ENCODE results near the gene SVBP.

The SVBP gene

GRCh38 chr1:42832641-42833240, 15.5 kb upstream of the SVBP start:
- ChIA-PET CTCF (interaction anchor here (0.9 kb wide), 1 partner anchor 13 kb away, joined by 3 read pairs; the partner anchor contains the start of gene ZNF691), POLR2A (interaction anchor here (1.4 kb wide), 1 partner anchor 14 kb away, joined by 7 read pairs; the partner anchor contains the start of gene ZNF691)
- TF ChIP-seq SP1 (IDR thresholded peaks at IDR 0.05) (no peak), PKNOX1 (IDR thresholded peaks at IDR 0.05) (no peak), CTBP1 (IDR thresholded peaks at IDR 0.05; ENCODE audit: borderline replicate concordance) (no peak), HDGF (IDR thresholded peaks at IDR 0.05; ENCODE audit: borderline replicate concordance) (no peak), FOXM1 (IDR thresholded peaks at IDR 0.05; ENCODE audit: borderline replicate concordance) (no peak), ELF4 (IDR thresholded peaks at IDR 0.05) (no peak)
- DNase-seq (ENCODE audit: extremely low spot score): no peak

GRCh38 chr1:42831273-42831672, 14.1 kb upstream of the SVBP start:
- ChIA-PET POLR2A (interaction anchor here (1.1 to 3.8 kb wide), 2 partner anchors 15 to 53 kb away, joined by 3 to 19 read pairs; partner anchors contain the start of gene ZNF691), CTCF (no interaction called here)
- DNase-seq (ENCODE audit: extremely low spot score): no peak
- no peak for TF ChIP-seq BHLHE40 (IDR thresholded peaks at IDR 0.05; ENCODE audit: borderline replicate concordance)
- no peak for TF ChIP-seq ELF4 (IDR thresholded peaks at IDR 0.05)
- TF ChIP-seq ZNF384 (IDR thresholded peaks at IDR 0.05): peak; percentile 72
- TF ChIP-seq HDGF (IDR thresholded peaks at IDR 0.05; ENCODE audit: borderline replicate concordance): no peak
- no peak for TF ChIP-seq ARNT (IDR thresholded peaks at IDR 0.05)
- TF ChIP-seq LEF1 (IDR thresholded peaks at IDR 0.05; ENCODE audit: borderline replicate concordance): no peak
- TF ChIP-seq NFRKB (IDR thresholded peaks at IDR 0.05): no peak
- TF ChIP-seq FOXA1 (IDR thresholded peaks at IDR 0.05): no peak
- TF ChIP-seq FOXK2 (IDR thresholded peaks at IDR 0.05): no peak

GRCh38 chr1:42830631-42831030, 13.4 kb upstream of the SVBP start:
- TF ChIP-seq ARNT (IDR thresholded peaks at IDR 0.05) (no peak), FOXA1 (IDR thresholded peaks at IDR 0.05) (no peak), ELF4 (IDR thresholded peaks at IDR 0.05) (no peak), NFRKB (IDR thresholded peaks at IDR 0.05) (no peak), ZNF384 (IDR thresholded peaks at IDR 0.05) (no peak), FOXK2 (IDR thresholded peaks at IDR 0.05) (no peak), FOXM1 (IDR thresholded peaks at IDR 0.05; ENCODE audit: borderline replicate concordance) (no peak), TARDBP (IDR thresholded peaks at IDR 0.05) (no peak), BHLHE40 (IDR thresholded peaks at IDR 0.05; ENCODE audit: borderline replicate concordance) (no peak), HDGF (IDR thresholded peaks at IDR 0.05; ENCODE audit: borderline replicate concordance) (no peak), LEF1 (IDR thresholded peaks at IDR 0.05; ENCODE audit: borderline replicate concordance) (no peak), PKNOX1 (IDR thresholded peaks at IDR 0.05) (no peak)
- ChIA-PET POLR2A (interaction anchor here (1.1 to 3.8 kb wide), 2 partner anchors 16 to 52 kb away, joined by 3 to 19 read pairs; partner anchors contain the start of gene ZNF691), CTCF (no interaction called here)
- no peak for DNase-seq (ENCODE audit: extremely low spot score)

GRCh38 chr1:42825036-42825851, 8.0 kb upstream of the SVBP start:
- ChIA-PET CTCF (interaction anchor here (1.0 to 1.2 kb wide), 3 partner anchors 12 to 98 kb away, joined by 3 to 4 read pairs (median 4); partner anchors contain the start of gene ZNF691), POLR2A (interaction anchor here (1.0 to 7.3 kb wide), 6 partner anchors 9 to 143 kb away, joined by 3 to 75 read pairs (median 6); partner anchors contain the start of genes C1orf50, P3H1, YBX1 and ZNF691)
- no peak for TF ChIP-seq ZNF384 (IDR thresholded peaks at IDR 0.05)
- peak; percentile 33 for TF ChIP-seq L3MBTL2 (conservative IDR thresholded peaks at IDR 0.05)
- no peak for DNase-seq (ENCODE audit: extremely low spot score)

- ChIA-PET POLR2A (interaction anchor here (1.3 to 7.3 kb wide), 5 partner anchors 8 to 57 kb away, joined by 3 to 75 read pairs (median 8); partner anchors contain the start of genes C1orf50, P3H1 and ZNF691), CTCF (interaction anchor here (1.0 to 1.2 kb wide), 3 partner anchors 13 to 99 kb away, joined by 3 to 4 read pairs (median 4); partner anchors contain the start of gene ZNF691)
- no peak for DNase-seq (ENCODE audit: extremely low spot score)
- TF ChIP-seq FOXA1 (IDR thresholded peaks at IDR 0.05) (no peak), ZNF384 (IDR thresholded peaks at IDR 0.05) (no peak), NFRKB (IDR thresholded peaks at IDR 0.05) (no peak), BHLHE40 (IDR thresholded peaks at IDR 0.05; ENCODE audit: borderline replicate concordance) (no peak), FOXM1 (IDR thresholded peaks at IDR 0.05; ENCODE audit: borderline replicate concordance) (no peak), ELF4 (IDR thresholded peaks at IDR 0.05) (no peak), ARNT (IDR thresholded peaks at IDR 0.05) (no peak), PKNOX1 (IDR thresholded peaks at IDR 0.05) (no peak), LEF1 (IDR thresholded peaks at IDR 0.05; ENCODE audit: borderline replicate concordance) (no peak), SUZ12 (IDR thresholded peaks at IDR 0.05) (no peak), L3MBTL2 (conservative IDR thresholded peaks at IDR 0.05) (no peak), FOXK2 (IDR thresholded peaks at IDR 0.05) (no peak), HDGF (IDR thresholded peaks at IDR 0.05; ENCODE audit: borderline replicate concordance) (no peak)
Observed at GRCh38 chr1:42824481-42825035, 7.4 kb upstream of the SVBP start.

Measured in HEK293T (cell line).